HG03066 (cell line): ENCODE results near the gene RNASE12.
"Not testable (repeated sequence)": the region's sequence is repeated elsewhere in the genome, so short reads cannot be mapped to it uniquely, and the experiment has no call there.

Experiments used
- ATAC-seq: cut with Tn5 transposase; IDR thresholded peaks from one replicate; pipeline ENCODE4 v1.9.1; 2021; ENCODE audit warnings: low read depth; ENCODE audit not compliant: unreplicated experiment

The RNASE12 gene, protein sequence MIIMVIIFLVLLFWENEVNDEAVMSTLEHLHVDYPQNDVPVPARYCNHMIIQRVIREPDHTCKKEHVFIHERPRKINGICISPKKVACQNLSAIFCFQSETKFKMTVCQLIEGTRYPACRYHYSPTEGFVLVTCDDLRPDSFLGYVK

GRCh38 chr14:20591235-20591634 is at the start of gene RNASE12:
TSS of gene RNASE12 (minus strand) at chr14:20591376. CDS start at chr14:20590723, 653 bp downstream.
- no peak for ATAC-seq

DNA sequence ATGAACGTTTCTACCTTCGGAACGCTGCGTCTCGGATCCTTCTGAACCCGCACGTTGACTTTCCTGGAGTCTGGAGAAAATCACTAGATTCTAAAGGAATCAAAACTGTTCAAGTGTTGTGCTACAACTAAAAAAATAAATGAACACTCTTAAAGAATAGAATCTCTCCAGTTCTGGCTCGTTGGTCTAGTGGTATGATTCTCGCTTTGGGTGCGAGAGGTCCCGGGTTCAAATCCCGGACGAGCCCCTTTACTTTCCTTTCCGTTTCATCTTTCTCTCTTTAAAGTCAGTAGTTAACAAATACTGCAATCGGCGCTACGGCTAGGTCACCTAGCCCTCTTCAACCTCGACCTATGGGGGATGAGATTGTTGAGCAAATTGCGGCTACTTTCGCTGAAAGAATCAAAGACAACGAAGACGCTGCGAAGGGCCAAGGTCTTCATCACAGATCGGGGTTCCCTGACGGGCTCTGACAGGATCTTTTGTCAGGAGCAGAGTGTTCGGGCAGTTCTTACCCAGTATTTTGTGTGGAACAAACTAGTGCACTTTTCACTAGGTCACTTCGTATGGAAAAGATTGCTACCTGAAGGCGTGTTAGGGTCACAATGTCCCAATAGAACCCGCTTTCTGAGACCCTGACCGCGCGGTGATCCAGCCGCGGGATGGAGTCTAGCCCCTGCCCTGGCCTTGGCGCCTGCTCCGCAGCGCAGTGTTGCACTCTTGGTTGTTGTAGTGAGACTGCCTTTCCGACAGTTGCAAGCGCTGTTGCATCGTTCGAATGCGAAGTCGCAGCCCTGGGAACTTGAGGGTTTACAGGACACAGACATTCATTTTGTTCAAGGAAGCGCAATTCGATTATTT is 41.9 kb upstream of the RNASE12 start:
- ATAC-seq = peak; percentile 57

- ATAC-seq = peak; percentile 8
These were observed 41.3 kb upstream of the RNASE12 start for GRCh38 chr14:20632448-20632830.

DNA sequence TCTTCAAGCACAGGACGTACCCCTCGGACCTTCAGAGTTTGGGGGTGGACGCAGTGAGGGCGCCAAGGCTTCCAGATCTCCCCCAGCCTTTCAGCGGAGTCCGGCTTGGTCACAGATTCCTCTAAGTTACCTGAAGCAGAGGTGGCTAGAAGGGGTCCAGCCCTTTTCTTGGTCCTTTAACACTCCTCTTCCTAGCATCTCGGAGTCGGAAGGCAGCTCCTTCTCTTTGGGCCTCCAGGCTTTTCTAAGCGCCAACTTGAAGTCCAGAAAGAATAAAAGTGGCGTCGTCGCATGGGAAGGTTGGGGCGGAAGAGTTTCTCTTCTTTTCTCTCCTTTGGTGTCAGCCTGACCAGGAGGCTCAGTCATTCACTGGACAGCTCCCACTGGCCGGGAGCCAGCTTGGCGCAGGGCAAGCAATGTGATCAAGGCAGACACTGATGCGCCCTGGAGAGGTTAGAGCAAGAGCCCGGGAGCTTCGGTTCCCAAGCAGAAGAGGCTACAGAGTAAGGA is 40.8 kb upstream of the RNASE12 start:
- no peak for ATAC-seq

GRCh38 chr14:20631023-20631879 is 40.1 kb upstream of the RNASE12 start:
- no peak for ATAC-seq

DNA sequence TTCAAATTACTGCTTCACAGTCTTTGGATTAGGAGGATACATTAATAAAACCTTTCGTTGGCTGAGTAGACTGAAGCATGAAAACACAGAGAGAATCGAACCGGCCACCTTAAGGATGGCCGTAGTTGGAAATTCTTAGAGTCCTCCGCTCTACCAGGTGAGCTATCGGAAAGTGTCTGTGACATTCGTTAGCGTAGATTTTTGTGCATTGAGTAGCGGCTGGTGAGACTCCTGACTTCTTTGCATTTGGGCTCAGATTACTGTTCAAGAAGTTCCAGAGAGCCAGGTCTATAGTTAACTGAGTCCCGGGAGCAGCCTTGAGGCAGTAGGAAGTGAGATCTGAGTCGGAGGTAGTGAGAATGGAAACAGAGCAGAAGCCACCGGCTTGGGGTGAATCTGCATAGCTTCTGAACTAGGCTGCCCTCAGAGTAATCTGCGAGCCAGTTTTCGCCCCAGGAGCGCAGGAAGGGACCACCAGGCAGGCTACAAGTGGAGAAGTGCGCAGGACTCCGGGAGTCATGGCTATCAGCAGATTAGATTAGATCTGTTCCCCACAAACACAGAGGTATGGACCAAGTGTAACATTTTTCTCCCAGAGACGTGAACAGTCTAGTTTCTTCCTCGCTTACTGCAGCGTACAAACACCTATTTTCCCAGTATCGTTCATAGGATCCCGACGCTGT is 39.3 kb upstream of the RNASE12 start:
- no peak for ATAC-seq

DNA sequence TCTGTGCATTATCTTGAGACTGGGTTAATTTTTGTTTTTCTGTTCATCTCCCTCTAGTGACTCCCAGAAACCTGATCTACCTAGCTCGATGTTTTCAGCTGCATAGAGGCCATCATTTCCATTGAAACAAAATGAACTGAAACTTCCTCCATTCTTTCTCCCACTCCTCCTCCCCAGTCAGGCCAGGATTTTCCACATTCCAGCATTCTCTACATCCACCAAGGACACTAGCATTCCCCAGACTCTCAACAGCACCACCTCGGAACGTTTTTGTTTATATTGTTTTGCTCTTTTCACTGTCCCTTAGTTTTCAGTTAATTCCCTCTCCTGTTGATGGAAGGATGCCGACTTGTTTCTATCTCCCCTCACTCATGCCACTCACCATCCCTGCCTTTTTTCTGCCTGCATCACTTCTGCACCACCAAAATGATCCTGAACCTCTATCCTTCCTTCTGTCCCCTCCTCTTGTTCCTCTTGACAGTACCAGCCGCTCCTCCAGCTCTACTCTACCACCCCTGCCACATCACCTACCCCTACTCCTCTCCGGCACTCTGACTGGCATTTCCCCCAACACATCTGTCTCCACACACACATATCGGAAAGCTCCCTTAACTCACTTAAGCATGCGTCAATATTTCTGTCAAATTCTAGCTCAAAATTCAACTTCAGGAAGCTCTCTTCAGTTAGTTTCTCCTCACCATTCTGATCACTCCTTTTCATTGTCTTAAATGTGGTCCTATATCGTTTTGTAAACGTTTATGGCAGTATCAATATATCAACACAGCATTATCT is 37.1 kb upstream of the RNASE12 start:
- no peak for ATAC-seq

GRCh38 chr14:20627346-20628027 is 36.3 kb upstream of the RNASE12 start:
- no peak for ATAC-seq

GRCh38 chr14:20626274-20626673 is 35.1 kb upstream of the RNASE12 start:
- no peak for ATAC-seq

DNA sequence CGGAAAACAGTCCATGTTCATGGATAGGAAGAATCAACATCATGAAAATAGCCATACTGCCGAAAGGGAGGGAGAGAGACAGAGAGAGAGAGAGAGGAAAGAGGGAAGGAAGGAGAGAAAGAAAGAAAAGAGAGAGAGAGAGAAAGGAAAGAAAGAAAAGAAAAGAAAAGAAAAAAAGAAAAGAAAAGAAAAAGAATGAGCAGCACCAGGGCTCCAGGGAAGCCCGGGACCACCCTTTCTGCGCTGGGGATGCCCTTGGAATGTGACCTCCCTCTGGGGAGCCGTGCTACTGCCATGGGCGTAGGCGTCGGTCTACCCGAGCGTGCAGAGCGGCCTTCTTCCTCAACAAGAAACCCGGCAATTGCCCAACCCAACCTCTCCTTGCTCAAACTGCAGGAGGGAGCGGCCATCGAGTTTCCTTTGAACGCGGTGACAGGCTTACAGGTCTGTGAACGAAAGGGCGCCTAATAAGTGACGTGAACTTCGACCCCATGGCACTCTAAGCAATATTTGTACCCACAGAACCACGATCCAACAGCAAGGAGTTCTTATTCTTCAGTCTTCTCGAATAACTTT is 33.4 kb upstream of the RNASE12 start:
- ATAC-seq = peak; percentile 33

- no peak for ATAC-seq
These were observed 32.6 kb upstream of the RNASE12 start for GRCh38 chr14:20623798-20624197.

DNA sequence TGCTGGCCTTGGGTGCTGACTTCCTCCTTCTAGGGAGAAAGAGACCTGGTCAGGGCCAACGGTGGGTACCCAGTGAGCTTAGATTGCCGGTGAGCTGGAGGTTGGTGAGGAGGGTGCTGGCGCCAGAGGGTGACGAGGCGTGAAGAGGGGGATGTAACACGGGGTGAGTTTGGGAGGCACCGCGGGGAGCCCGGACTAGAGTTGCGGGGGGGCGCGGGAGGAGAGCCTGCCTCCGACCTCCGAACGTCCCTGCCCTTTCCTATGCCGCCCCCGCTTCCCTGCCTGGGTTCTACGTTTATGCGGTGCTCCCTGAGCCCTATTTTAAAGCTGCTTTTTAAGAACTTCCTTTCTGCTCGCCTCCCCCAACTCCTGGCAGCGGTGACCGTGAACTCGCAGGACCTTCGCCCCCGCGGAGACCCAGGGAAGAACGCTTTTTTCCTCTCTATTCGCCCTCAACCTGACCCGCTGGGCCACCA is 31.7 kb upstream of the RNASE12 start:
- no peak for ATAC-seq

DNA sequence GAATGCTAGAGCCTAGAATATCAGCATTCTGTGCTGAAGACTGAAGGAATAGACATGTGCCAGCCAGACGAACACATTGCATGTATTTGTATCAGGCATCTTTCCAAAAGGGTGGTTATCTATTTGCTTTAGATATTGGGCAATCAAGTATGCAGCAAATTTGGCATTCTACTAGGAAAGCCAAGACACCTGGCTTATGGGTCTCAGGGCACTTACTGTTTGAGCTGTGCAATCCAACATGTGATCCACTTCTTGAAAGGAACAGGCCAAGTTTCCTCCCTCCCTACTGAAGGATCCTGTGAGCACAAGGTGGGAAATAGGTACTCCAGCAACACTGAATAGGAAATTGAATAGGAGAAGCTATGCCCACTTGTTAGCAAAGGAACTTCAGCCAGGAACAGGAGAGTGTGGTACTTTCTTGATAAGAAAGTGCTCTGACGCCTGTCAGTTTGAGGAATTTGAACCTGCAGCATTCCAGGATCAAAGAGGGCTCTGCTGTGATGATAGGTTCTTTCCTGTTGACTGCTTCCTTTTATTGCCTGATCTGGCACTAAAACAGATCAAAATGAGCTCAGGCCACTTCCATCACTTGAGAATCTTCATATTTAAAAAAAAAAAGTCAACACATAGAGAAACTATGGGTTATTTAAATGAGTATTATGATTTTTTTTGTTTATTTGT is 29.8 kb upstream of the RNASE12 start:
- no peak for ATAC-seq

DNA sequence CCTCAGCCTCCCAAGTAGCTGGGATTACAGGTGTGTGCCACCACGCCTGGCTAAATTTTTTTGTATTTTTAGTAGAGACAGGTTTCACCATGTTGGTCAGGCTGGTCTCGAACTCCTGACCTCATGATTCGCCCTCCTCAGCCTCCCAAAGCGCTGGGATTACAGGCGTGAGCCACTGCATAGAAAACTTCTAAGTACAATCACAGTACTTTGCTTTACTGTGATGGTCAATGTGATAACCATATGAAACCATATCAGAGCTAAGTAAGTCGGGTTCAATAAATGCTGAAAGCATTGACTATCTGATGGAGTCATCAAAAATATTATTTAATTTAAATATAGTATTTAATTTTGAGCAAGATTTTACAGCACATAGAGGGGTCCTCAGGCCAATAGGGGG is 28.5 kb upstream of the RNASE12 start:
- ATAC-seq = not testable (repeated sequence)

GRCh38 chr14:20618271-20618749 is 27.1 kb upstream of the RNASE12 start:
- no peak for ATAC-seq

DNA sequence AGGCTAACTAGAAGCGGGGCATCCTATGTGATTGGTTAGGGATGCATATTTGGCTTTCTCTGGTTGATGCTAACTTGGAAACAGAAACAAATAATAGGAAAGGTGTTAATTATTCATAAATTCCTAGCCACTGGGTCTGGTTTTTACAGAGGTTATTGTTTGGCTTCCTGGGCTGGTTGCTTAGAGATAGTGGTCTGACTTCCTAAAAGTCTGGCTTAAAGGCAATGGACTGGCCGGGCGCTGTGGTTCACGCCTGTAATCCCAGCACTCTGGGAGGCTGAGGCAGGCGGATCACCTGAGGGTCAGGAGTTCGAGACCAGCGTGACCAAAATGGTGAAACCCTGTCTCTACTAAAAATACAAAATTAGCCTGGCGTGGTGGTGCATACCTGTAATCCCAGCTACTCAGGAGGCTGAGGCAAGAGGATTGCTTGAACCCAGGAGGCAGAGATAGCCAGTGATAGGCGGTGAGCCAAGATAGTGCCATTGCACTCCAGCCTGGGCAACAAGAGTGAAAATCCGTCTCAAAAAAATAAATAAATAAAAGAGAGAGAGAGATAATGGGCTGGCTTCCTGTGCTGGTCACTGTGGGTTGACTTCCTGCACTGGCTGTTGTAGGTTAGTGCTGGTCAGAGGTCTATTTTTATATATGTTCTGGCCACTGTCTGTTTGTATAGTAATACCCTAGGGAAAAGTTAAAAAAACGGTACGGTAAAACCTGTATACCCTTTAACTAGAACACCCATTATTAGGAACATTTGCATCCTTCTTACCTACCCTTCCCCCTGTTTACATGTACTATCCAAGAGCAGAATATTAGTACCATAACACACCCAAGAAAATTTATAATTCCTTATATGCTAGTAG is 26.2 kb upstream of the RNASE12 start:
- ATAC-seq = no peak

- ATAC-seq = no peak
These were observed 24.8 kb upstream of the RNASE12 start for GRCh38 chr14:20615996-20616395.
